ENCODE data around the gene SLC41A1.

SLC41A1 gene

DNA sequence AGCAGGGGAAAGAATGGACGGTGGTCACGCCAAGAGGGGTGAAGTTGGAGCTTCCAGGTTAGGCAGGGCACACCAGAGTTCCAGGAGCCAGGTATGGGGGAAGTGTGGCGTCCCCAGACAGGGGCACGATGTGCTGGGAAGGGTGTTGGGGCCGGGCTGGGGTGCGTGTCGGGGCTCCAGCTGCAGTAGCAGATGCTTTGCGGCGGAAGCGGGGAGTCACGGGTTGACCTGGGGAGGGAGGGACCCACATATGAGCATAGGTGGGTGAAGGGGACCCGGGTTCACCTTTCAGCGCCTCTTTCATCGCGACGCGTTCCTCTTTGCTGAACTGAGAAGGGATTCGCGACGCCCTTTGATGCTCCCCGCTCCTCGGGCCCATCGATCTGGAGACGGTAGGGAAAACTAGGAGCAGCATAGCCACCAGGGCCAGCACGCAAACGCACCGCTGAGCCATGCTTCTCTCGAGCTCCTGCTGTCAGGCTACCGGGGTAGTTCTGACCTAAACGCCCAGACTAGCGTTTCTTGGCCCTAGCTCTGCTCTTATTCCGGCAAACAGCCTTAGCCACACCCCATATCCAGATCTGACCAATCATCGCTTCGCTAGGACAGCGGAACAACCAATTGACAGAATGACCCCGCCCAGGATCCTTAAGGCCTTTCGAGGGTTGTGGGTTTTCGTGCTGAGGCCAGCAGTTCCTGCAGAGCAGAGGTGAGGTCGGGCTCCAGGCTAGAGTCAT, 36.8 kb upstream of the SLC41A1 start, which contains the start of gene PM20D1:
PM20D1 (minus strand) TSS at position 514 of the 737 bp plus-strand sequence; CDS start at position 454, 60 bp downstream.
- peak; percentile 83 for DNase-seq (ENCODE audit: low read depth)
- peak within 1 kb of the TSS; percentile 63 for H3K4me3 ChIP-seq (ENCODE audit: low read length)
- TF ChIP-seq CTCF (conservative IDR thresholded peaks at IDR 0.05; ENCODE audit: low read length), result no peak

GRCh38 chr1:205843036-205843859, 30.2 kb upstream of the SLC41A1 start:
- no peak for DNase-seq (ENCODE audit: low read depth)
- H3K4me3 ChIP-seq (ENCODE audit: low read length), result no peak overlapping the region
- TF ChIP-seq CTCF (conservative IDR thresholded peaks at IDR 0.05; ENCODE audit: low read length), result no peak

DNA sequence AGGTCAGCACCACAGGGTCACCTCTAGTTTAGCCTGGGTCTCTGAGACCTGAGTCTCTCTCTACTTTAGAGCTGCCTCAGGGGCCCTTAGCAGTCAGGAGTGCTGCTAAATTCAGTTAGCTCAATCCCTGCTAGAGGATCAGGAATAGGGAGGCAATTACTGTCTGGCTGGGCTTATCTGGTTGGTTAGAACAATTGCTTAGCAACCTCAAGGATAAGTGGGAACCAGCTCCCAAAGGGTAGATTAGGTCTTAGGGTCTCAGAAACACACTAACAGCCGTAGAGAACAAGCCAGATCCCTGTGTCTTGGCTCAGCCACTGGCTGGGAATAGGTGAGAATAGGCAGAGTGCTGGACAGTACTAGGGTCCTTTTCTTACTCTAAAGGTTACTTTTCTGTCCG, 29.2 kb upstream of the SLC41A1 start:
- H3K4me3 ChIP-seq (ENCODE audit: low read length), result no peak overlapping the region
- no peak for TF ChIP-seq CTCF (conservative IDR thresholded peaks at IDR 0.05; ENCODE audit: low read length)
- DNase-seq (ENCODE audit: low read depth), result no peak

DNA sequence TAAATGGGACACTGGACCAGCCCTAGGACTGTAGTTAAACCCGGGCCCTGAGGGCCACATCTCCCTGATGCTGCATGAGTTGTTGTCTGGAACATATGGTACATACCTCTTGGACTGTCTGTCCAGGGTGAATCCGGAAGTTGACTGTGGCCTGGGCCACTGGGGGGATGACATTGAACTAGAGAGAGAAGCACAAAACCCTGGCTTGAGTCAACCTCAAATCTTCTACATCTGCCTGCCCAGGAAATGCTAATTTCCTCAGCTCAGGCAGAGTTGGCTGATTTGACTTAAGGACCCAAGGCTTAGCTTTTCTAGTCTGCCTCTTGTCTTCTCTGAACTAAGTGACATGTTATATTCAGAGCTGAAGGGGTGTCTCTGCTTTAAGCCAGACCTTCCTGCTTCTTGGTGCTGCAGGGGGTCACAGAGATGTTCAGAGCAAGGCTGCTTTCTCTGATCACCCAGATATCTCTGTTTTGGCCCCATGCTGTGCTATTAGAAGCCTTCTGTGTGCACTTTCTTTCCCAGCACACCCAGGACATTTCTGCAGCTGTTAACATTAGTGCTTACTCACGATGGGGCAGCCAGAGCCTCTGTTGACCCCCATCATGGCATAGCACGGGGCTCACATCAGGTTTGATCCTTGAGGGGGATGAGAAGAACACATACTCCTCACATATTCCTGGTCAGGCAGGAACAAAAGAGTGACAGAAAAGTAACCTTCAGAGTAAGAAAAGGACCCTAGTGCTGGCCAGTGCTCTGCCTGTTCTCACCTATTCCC, 27.3 kb upstream of the SLC41A1 start:
- TF ChIP-seq CTCF (conservative IDR thresholded peaks at IDR 0.05; ENCODE audit: low read length), result no peak

DNA sequence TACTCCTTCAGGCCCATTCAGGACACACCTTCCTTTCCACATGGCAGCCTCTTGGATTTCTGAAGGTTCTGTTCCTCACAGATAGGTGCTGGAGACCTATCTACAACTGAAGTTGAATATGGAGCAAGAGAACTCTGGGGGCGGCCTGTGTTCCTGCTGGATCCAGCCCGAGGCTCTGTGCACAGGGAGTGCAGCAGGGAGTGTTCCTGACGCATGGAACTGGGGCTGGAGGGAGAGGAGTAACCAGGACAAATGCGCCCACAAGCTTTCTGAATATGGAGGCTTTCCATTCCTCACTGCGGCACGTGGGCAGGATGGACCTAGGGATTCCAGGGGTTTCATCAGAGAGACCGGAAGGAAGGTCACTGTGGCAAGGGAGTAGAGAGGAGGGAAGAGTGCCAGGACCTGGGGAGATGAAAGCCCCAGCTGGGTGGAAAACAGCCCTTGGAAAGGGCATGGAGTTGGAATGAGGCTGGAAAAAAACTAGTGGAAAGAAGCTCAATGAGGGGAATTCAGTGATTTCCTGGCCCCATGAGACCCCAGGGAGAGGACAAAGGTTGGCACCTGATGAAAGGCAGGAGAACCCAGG, 24.5 kb upstream of the SLC41A1 start:
- DNase-seq (ENCODE audit: low read depth), result no peak
- TF ChIP-seq CTCF (conservative IDR thresholded peaks at IDR 0.05; ENCODE audit: low read length), result no peak
- no peak overlapping the region for H3K4me3 ChIP-seq (ENCODE audit: low read length)

More for the DNA sequence above, 27.3 kb upstream of the SLC41A1 start:
- DNase-seq (ENCODE audit: low read depth), result no peak
- H3K4me3 ChIP-seq (ENCODE audit: low read length), result no peak overlapping the region

DNA sequence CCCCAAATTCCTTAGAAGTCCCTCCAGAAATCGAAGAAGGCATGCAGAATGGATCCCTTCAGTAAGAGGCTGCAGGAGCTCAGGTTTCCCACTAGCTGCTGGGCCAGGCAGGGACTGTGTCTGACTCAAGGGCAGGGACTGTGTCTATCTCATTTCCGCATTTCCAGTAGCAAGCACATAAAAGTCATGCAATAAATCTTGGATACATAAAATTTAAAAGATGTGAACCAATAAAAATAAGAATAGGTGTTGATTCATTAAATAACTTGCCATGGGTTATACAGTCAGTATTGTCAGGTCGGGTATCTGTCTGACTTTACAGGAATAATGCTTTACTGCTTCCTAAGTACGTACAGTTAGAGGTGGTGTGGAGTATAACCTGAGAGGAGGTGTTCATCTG, 21.8 kb upstream of the SLC41A1 start:
- no peak overlapping the region for H3K4me3 ChIP-seq (ENCODE audit: low read length)
- no peak for DNase-seq (ENCODE audit: low read depth)
- TF ChIP-seq CTCF (conservative IDR thresholded peaks at IDR 0.05; ENCODE audit: low read length), result no peak
